SH-SY5Y (cell line): ENCODE data around the gene ACTN4.
A peak's percentile ranks its signal among the peaks of the same experiment; 100 is the strongest.

Experiments used
- GATA2 ChIP-seq: IDR thresholded peaks from 2 replicates; pipeline ENCODE4 v1.6.1; 2011; ENCODE audit warnings: mild to moderate bottlenecking, low read depth, low read length
- GATA3 ChIP-seq: IDR thresholded peaks from 2 replicates; pipeline ENCODE4 v1.6.1; 2011; ENCODE audit warnings: low read depth, mild to moderate bottlenecking, low read length, moderate library complexity

ACTN4 gene

GRCh38 chr19:38632476-38633213, 14.8 kb upstream of the ACTN4 start:
- TF ChIP-seq GATA2, result no peak
- TF ChIP-seq GATA3, result no peak

GRCh38 chr19:38634757-38635482, 12.5 kb upstream of the ACTN4 start:
- TF ChIP-seq GATA2 (no peak), GATA3 (no peak)

- TF ChIP-seq GATA3 (no peak), GATA2 (no peak)
Observed at GRCh38 chr19:38635483-38636399, 11.7 kb upstream of the ACTN4 start.

- TF ChIP-seq GATA2 (no peak), GATA3 (no peak)
Observed at GRCh38 chr19:38638461-38638860, 9.0 kb upstream of the ACTN4 start.

GRCh38 chr19:38639679-38640078, 7.8 kb upstream of the ACTN4 start:
- TF ChIP-seq GATA2 (no peak), GATA3 (no peak)

- TF ChIP-seq GATA2 (no peak), GATA3 (no peak)
Observed at GRCh38 chr19:38640368-38640767, 7.1 kb upstream of the ACTN4 start.

GRCh38 chr19:38642176-38642575, 5.3 kb upstream of the ACTN4 start:
- TF ChIP-seq GATA3, result no peak
- no peak for TF ChIP-seq GATA2

GRCh38 chr19:38644719-38645118, 2.7 kb upstream of the ACTN4 start:
- TF ChIP-seq GATA3 (no peak), GATA2 (no peak)

GRCh38 chr19:38647966-38648768, 718 bp downstream of the ACTN4 start:
- TF ChIP-seq GATA3, result no peak
- peak; percentile 39; the same call in 1 of the 2 replicates for TF ChIP-seq GATA2

- TF ChIP-seq GATA3 (no peak), GATA2 (no peak; the same call in 1 of the 2 replicates)
Observed at GRCh38 chr19:38648769-38649304, 1.4 kb downstream of the ACTN4 start.

GRCh38 chr19:38649305-38650171, 2.1 kb downstream of the ACTN4 start:
- TF ChIP-seq GATA3, result no peak
- no peak for TF ChIP-seq GATA2

GRCh38 chr19:38650172-38650775, 2.8 kb downstream of the ACTN4 start:
- TF ChIP-seq GATA3 (no peak), GATA2 (no peak)
